HG03064 (cell line): ENCODE measurements around the gene RPS6KA2.

ENCODE experiments used
- ATAC-seq: cut with Tn5 transposase; IDR thresholded peaks from one replicate; pipeline ENCODE4 v1.9.1; 2021; ENCODE audit warnings: low read depth; ENCODE audit not compliant: unreplicated experiment

RPS6KA2 gene

DNA sequence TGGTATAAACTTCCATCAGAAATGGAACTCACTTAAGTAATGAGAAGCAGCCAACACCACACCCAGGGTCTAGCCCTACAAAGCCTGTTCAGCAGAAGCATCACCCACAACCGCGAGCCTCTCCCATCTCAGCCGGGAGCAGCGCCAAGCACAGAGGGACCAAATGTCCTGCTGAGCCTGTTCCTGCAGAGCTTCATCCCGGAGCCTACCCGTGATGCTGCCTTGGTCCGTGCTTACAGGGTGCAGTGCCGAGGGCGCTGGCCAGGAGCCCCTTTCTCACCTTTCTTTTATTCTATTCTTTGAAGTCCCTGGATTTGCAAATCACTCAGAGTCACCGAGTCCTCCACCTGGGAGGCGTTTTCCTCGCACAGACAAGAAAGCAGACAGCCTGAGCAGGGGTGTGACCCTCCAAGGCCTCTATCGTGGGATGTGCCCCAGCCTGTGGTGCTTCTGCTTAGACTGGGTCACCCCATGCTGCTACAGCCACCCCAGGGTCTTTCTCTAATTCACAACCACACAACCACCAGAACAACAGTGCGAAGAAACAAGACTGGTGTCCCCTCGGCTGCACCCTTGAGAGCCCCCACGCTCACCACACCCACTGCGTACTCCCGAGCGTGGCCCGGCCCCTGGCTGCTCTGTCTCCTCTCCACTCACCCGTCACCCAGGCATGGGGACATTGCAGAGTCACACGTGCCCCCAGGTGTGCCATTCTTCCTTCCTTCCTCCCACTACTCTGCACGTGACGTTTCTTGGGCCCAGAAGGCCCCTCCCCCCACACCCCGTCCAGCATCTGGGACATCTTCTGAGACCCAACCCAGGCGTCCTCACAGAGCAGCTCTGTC, 152.1 kb downstream of the RPS6KA2 start:
- no peak for ATAC-seq

DNA sequence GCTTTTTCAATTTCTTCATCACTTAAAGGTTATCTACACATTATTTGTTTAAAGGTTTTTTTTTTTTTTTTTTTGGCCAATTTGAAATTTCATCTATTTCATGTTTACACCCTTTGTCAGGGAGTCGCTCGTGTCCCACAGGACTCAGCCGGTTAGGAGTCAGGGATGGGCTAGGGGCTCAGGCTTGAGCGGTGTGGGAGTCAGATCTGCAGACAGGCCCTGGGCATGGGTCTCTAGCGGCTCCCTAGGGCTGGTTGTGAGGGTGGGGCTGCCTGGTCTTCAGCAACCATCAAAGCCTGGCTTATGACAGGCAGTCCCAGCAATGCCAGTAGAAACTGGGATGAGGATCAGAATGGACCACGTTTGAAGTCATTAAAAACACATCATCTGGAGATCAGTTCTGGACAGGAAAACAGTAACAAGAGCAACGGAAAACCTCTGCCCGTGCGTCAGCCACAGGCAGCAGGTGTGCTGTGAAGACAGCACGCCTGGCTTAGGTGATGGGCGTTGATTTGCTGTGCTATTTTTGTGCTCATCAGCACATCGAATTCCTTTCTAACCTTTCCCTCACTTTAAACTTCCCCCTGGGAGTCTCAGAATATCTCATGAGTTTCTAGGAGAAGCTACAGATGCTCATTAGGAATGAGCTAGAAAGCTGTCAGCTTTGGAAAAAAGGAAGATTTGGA, 153.0 kb downstream of the RPS6KA2 start:
- no peak for ATAC-seq

DNA sequence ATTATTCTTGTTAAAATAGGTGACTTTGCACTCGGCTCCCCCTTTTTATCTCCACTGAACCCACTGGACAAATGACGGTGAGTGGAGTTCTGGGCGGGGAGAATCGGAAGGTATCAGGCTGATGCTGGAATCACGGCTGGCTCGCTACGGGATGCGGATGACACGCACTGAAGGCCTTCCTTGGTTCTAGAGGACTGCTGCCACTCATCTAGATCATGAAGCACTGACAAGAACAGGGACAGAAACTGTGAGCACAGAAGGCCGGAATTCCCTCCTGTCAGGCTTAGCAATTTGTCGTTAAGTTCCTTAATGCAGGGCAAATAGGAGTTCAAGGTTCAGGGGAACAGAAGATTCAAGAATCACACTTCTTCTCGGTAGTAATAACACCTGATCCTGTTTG, 154.4 kb downstream of the RPS6KA2 start:
- ATAC-seq: no peak

DNA sequence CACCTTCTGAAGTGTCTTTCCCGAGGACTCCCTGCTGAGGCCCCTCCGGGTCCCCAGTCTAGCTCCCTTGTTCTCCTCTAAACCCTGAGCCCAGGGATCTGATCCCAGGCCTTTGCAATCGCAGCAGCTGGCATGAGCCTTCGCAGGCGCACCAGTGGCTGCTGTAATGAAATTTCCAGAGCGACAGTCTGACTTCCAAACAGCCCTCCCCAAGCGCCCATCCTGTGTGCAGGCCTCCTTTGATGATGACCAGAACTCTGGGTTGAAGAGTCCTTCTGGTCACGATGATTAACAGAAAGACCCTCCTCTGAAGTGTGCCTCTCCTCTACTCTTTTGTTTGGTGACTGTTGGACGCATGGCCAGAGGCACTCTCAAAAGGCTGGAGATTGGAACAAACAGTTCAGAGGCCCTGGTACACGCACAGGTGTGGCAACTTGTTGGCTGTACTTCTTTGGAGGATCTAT, 155.2 kb downstream of the RPS6KA2 start:
- no peak for ATAC-seq

DNA sequence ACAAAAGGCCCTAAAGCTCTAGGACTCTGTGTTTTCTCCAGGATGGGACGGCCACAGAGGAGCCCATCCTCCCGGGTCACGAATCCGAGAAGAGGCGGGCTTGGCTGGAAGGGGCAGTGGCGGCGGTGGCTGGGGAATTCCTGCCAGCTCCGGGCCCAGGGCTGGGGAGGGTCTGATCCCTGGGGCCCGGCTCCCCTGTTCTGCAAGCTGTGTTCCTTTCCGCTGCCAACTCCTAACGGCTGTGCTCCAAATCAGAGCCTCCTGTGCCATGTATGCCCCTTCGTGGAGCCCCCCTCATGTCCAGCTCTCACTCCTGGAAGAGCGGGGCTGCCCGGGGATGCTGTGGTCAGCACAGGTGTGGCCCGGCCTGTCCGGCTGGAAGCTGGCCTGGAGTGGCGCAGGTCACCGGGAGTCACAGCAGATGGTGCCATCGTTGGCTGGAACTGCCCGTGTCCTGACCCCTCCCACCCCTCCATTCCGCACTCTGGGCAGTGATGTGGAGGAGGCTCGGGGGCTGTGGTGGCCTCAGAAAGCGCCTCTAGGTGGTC, 156.1 kb downstream of the RPS6KA2 start:
- ATAC-seq: no peak

DNA sequence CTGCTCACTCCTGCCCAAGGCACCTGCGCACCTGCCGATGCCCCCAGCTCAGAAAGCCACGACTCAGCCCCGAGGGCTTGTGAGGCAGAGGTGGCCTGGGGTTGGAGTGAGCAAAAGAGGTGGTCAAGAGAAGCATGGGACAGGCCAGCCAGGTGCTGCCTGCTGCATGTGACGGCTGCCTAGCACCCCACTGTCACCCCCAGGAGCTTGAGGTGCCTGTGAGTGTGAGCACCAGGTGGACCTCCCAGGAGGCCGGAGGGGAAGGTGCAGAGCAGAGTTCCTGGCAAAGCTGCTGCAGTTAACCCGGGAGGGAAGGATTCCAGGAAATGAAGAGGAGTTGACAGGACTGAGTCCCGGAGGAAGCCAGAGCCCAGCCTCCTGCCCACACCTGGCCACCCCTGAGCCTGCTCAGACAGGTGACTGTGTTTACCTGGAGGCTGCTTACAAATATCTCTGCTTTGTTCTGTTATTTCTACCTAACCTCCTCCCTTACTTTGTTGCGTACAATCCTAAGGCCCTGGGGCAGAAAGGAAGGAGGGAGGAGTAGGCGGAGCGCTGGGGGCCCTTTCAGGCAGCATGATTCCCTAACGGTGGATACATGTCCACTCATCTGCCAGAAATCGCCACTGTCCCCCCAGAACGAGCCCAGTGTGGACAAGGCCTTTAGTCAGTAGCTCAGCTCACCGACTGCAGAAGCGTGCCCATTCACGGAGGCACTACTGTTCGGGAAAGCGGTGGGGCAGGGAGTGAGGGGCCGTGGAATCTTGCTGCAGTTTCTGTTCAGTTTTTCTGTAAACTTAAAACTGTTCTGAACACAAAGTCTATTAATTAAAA, 156.8 kb downstream of the RPS6KA2 start:
- no peak for ATAC-seq

DNA sequence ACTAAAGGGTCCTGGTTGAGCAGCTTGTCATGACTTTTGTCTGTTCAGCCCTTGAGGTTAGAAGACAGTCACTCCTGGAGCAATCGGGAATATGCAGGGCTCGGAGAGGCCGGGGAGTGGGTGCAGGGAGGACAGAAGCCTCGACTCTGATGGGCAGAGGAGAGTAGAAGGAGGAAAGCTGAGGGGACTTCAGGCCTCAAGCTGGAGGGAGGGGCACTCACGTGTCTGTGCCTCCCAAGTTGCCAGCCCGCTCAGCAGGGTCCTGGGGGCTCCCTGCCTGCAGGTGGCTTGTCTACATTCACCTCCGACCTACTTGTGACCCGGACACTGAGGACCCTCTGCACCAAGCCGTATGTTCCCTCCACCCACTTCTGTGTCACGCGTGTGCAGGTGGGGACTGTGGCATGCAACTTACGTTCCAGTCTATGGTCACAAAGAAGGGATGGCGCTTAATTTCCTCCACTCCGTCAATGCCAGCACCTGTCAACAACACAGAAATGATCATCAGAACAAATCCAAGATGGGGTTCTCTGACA, 157.6 kb downstream of the RPS6KA2 start:
- ATAC-seq: no peak

DNA sequence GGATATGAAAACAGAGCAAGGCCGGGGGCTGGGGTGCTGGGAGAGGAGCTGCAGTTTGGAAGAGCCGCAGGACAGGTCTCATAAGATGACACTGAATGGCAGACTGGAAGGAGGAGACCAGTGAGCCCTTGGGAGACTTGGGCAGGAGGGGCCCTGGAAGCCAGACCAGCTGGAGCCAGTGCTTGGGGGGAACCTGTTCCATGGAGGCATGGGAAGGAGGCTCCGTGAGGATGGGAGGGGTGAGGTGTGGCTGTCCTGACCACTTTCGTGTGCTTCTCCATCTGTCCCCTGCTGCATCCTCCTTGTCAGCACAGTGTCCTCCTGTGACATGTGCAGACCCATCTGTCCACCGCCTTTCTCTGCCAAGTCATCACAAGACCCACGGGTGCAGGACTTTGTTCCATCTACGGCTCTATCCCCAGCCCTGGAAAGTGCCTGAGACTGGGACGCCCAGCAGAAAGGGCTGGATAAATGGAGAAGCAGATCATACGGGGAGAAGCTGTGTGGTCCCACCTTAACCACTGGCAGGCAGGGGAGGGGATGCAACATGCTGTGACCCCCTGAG, 159.5 kb downstream of the RPS6KA2 start:
- ATAC-seq: no peak

DNA sequence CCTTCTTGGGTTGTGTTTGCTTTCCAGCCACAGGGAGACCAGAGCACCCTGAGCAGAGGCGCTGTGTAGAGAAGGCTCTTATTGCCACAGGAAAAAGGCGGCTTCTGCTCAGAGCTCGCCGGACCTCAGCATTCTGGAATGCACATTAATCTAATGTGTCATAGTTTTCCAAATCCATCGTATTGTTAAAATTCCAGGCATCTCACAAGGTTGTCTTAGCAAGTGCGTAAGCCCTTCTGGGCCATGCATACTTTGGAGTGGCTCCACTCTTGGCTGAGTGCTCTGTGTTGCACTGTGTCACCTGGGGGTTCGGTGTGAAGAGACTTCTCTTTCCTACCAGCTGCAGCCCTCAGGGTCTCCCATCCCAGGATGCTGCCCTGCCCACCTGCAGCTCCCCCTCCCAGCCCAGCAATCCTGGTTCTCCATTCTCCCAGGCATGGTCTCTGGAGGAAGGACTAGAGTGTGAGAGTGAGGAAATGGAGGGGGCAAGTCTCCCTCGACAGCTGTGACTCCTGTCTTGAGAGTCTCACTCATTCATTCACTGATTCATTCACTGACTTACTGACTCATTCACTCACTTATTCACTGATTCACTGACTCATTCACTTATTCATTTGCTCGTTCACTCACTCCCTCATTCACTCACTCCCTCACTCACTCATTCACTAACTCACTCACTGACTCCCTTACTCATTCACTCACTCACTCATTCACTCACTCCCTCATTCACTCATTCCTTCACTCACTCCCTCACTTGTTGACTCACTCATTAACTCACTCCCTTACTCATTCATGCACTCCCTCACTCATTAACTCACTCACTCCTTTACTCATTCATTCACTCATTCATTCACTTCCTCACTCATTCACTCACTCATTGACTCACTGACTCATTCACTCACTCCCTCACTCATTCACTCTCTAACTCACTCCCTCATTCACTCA, 160.6 kb downstream of the RPS6KA2 start:
- ATAC-seq: no peak

DNA sequence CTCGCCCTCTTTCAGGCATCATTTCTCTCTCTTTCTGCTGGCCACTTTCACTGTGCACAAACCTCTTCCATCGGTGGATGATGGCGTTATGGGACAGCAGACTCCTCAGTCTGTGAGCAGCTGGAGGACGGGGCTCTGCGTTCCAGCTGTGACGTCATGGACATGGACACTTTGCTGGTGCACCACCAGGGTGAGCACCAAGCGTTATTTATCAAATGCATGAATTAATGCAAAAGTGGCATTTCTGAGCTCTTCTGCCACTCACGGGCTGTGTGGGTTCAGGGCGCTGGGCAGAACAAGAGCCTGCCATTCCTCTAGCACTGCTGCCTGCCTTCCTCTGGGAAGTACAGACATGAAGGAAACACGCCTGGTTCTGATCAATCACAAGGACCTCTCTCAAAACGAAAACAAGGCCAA, 161.4 kb downstream of the RPS6KA2 start:
- ATAC-seq: no peak

DNA sequence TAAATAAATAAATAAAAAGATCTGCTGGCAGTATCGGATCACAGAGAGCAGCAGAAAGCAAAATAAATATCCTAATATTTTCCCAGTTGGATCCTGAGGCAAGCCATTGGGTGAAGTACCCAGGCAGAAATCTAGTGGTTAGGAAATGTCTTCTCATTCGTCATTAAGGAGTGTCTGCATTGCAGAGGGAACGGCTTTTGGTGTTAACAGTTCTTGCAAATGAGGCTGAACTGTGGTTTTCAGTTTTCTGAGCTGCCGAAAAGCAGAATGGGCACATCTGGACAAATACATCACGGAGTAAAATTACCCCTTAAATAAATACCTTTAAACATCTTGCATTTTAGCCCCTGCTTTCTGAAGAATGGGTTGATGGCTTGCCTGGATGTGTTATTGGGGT, 162.1 kb downstream of the RPS6KA2 start:
- ATAC-seq: no peak

DNA sequence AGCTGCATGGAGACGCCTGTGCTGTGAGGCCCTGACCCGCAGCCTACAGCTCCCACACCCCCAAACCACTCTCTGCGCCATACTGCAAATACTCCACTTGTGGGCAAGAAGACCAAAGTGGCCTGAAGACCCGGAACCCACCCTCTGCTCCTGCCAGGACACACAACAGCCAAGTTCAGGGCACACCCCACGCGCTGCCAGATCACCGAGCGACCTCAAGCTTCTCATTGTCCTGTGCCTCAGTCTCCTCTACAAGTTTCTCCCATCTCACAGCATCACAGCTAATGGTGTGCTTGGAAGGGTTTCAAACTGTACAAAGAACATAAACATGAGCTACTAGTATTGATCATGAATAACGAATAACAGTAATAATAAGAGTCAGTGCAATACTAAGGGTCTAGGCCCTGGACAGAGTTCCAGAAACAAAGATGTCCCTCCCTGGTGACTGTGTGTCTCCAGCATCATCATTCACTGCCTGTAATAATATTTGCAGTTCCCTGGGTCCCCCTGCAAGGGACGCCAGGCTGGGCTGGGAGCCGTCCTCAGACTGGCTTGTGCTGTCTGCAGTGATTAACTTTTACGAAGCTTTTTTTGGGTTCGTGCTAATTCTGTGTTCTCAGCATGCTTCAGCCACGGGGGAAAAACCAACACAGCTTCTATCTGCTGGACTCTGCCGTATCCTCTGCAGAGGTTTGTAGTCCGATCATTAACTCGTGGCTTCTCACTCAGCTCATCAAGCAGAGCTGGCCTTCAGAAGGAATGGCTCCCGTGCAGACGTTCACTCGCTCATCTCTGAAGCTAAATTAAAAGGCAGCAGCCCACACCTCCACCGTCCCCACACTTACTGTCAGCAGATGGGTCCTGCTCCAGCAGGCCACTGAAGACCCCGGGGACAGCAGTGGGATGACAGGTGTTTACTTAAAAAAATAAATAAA, 162.7 kb downstream of the RPS6KA2 start:
- ATAC-seq: no peak

DNA sequence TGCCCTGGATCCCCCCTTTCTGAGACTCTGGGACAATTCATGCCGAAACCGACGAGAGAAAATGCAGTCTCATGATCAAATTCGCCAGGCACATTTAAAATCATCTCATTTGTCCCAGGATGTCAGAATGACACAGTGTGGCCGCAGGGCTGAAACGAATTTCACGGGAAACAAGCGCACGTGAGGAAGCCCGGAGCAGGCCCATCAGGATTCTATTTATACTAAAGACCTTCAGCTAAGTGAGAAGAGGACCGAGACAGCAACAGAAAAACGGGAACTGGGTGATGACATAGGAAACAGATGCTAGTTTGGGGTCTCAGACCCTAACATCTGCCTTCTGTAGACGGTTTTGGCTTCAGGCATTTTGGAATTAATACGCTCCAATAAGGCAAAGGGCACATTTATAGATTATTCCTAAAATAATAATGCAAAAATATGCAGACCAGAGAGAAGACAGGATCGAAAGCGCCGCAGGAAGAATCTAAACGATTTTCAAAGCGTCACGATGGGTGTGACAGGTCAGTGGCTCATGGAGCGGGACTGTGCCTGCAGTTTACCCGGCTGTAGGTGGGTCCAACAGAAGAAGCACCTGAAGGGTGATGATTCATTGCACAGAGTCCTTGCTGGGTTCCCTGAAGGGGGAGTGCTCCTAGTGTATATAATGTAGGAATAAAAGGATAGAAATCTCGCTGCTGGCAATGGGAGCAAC, 163.5 kb downstream of the RPS6KA2 start:
- no peak for ATAC-seq

DNA sequence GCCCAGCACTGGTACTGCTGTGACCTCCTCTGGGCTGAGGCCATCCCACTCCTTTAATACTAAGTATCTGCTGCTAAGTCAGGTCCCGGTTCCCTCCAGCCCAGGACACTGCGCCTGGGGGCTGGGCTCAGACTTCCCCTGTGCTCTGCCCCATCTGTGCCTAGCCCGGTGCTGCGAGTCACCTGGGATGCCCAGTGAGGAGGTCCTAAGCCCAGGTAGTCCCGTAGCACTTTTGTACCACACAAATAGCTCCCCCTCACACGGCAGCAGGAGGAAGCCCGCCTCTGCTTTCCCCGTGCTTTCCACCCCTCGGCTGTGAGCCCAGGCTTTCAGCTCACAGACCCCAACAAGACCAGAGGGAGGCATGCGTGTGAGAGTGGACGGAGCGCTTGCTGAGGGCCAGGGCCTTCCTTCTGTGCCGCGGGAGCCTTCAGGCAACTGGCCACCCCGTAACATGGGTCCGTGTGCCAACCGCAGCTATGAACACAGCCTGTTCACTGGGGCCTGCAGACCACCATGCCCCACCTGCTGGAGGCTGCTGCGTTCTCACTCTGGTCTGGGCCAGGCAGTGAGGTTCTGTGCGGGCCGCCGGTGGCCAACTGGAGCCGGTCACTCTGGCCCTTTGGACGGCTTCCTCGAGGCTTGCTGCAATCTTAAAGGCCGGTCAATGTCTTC, 164.5 kb downstream of the RPS6KA2 start:
- ATAC-seq: no peak

DNA sequence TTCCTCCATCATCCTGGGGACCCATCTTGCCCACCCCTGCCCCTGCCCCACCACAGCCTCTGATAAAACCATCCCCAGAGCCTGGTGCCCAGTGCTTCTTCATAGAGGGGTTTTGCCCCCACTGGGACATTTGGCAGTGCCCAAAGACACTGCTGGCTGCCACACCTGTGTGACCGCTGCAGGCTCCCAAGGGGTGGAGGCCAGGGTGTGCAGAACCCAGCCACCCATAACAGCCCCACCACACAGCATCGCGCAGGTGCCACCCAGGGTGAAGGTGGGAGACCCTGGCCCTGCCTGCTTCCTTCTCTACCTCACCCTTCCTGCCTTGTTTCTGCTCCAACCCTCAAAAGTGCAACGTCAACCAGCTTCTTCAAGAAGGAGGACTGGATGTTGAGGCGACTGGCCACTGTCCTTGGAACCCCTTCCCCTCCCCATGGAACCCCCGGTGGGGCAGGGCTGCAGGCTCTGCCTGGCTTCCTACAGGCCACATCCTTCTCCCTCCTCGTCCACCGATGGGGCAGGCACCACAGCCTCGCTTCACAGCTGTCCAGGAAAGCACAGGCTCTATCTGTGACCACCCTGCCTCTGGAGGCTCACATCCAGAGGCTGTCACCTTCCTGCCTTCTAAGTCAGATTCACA, 165.1 kb downstream of the RPS6KA2 start:
- no peak for ATAC-seq
